ENCODE data around the gene ARL4C.

DNA sequence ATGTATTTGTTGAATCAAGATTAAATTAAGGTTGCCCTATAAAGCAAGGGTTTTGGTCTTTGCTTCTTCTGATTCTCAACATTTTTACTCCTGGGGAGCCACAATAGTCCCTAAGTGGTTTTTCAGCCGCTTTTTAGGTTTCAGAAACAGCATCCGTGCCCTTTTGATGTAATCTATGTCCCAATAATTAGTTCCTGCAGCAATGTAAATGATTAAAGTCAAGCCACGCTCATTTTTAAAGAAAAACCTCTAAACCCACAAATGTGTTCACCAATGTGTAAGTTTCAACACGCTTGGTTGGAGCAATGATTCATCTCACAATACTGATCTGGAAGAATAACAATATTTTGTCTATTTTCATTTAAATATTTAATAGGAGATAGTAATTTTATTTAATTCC is 5.6 kb downstream of the ARL4C start:
- TF ChIP-seq, protein P1, sequence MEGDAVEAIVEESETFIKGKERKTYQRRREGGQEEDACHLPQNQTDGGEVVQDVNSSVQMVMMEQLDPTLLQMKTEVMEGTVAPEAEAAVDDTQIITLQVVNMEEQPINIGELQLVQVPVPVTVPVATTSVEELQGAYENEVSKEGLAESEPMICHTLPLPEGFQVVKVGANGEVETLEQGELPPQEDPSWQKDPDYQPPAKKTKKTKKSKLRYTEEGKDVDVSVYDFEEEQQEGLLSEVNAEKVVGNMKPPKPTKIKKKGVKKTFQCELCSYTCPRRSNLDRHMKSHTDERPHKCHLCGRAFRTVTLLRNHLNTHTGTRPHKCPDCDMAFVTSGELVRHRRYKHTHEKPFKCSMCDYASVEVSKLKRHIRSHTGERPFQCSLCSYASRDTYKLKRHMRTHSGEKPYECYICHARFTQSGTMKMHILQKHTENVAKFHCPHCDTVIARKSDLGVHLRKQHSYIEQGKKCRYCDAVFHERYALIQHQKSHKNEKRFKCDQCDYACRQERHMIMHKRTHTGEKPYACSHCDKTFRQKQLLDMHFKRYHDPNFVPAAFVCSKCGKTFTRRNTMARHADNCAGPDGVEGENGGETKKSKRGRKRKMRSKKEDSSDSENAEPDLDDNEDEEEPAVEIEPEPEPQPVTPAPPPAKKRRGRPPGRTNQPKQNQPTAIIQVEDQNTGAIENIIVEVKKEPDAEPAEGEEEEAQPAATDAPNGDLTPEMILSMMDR (IDR thresholded peaks at IDR 0.05), result no peak
- TF ChIP-seq EP300 (IDR thresholded peaks at IDR 0.05) (no peak), POLR2AphosphoS5 (IDR thresholded peaks at IDR 0.05) (no peak)

Data from stomach (tissue), 4 donors.